ENCODE results near the gene ADCY7. TPM values are rescaled to one million over a fixed set of nuclear protein-coding genes. Genes with fewer than 3 reads are reported as not detected.

The ADCY7 gene
- total and polyA plus RNA-seq, 2 experiments from 2014 or later = 9.3 to 28.8 TPM

DNA sequence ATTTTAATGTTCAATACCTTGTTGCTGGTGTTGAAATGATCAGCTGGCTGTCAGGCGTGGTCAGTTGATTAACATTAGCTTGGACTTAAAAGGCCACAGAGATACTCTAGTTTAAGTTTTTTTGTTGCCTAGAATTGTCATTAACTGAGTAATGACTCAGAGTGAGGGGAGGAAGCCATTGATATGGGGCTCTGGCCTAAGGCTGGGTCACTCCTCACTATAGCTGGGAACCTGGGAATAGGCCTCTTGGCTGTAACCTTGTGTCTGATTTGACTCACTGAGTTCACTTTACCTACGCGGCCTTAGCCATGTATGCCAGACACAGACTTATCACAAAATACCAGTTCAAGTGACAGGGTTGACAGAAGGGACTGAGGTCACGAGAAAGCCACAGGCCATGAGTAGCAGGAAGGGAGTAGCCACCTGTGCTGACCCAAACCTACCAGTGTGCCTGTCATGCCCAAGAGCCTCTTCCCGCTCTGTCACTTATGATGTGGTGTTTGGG, 37.9 kb upstream of the ADCY7 start:
- DNase-seq (ENCODE audit: low read depth in 1 of 2, low spot score in 1 of 2) = no peak
- Histone ChIP-seq H3K27me3 (no peaks in the 10 kb centered on the region), H3K4me3 (no peak overlapping the region), H3K4me1 (ENCODE audit: low read depth) (no peaks in the 10 kb centered on the region), H3K27ac (no peak overlapping the region), H3K9me3 (ENCODE audit: low read depth) (no peaks in the 10 kb centered on the region), H3K36me3 (peaks cover 20% of the 10 kb centered on the region)
- TF ChIP-seq, protein P1, sequence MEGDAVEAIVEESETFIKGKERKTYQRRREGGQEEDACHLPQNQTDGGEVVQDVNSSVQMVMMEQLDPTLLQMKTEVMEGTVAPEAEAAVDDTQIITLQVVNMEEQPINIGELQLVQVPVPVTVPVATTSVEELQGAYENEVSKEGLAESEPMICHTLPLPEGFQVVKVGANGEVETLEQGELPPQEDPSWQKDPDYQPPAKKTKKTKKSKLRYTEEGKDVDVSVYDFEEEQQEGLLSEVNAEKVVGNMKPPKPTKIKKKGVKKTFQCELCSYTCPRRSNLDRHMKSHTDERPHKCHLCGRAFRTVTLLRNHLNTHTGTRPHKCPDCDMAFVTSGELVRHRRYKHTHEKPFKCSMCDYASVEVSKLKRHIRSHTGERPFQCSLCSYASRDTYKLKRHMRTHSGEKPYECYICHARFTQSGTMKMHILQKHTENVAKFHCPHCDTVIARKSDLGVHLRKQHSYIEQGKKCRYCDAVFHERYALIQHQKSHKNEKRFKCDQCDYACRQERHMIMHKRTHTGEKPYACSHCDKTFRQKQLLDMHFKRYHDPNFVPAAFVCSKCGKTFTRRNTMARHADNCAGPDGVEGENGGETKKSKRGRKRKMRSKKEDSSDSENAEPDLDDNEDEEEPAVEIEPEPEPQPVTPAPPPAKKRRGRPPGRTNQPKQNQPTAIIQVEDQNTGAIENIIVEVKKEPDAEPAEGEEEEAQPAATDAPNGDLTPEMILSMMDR (IDR thresholded peaks at IDR 0.05; ENCODE audit: low read depth, low read length) = no peak

DNA sequence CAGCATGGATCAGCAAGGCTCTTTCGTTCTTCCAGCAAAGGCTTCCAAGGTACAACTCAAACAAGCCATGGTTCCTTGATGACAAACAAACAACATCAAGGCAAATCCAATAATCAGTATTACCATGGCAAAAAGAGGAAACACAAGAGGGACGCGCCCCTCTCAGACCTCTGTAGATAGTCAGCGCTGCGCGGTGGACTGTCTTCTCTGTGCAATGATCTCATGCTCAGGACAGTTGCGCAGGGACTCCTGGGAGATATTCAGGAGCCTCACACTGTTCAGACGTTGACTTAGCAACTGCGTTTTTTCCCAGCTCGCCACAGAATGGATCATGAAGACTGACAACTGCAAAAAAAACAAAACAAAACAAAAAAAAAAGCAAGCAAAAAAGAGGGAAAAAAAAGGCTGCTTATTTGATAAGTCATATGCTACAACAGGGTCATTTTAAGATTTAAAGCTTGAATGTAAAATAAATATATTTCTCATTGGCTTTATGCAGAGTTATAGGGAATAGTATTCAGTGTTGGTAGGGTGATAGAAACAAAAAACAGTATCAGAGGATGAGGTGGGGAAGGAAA, 37.1 kb upstream of the ADCY7 start:
- Histone ChIP-seq H3K9me3 (ENCODE audit: low read depth) (no peaks in the 10 kb centered on the region), H3K4me1 (ENCODE audit: low read depth) (no peaks in the 10 kb centered on the region), H3K36me3 (peaks cover 13% of the 10 kb centered on the region), H3K4me3 (no peak overlapping the region), H3K27ac (no peak overlapping the region), H3K27me3 (no peaks in the 10 kb centered on the region)
- TF ChIP-seq, protein P1 (IDR thresholded peaks at IDR 0.05; ENCODE audit: low read depth, low read length) = no peak
- DNase-seq (ENCODE audit: low read depth in 1 of 2, low spot score in 1 of 2) = no peak

GRCh38 chr16:50234771-50235556, 31.4 kb upstream of the ADCY7 start:
- Histone ChIP-seq H3K27me3 (no peaks in the 10 kb centered on the region), H3K36me3 (no peaks in the 10 kb centered on the region), H3K27ac (no peak overlapping the region), H3K4me3 (no peak overlapping the region), H3K4me1 (ENCODE audit: low read depth) (no peaks in the 10 kb centered on the region), H3K9me3 (ENCODE audit: low read depth) (no peaks in the 10 kb centered on the region)
- no peak for DNase-seq (ENCODE audit: low read depth in 1 of 2, low spot score in 1 of 2)
- TF ChIP-seq, protein P1 (IDR thresholded peaks at IDR 0.05; ENCODE audit: low read depth, low read length) = no peak

- Histone ChIP-seq H3K4me3 (no peak overlapping the region), H3K27me3 (no peaks in the 10 kb centered on the region), H3K4me1 (ENCODE audit: low read depth) (no peaks in the 10 kb centered on the region), H3K36me3 (no peaks in the 10 kb centered on the region), H3K27ac (no peak overlapping the region), H3K9me3 (ENCODE audit: low read depth) (no peaks in the 10 kb centered on the region)
- DNase-seq (ENCODE audit: low read depth in 1 of 2, low spot score in 1 of 2) = peak in 1 of 2 donors; percentile 13
- TF ChIP-seq, protein P1 (IDR thresholded peaks at IDR 0.05; ENCODE audit: low read depth, low read length) = no peak
These were observed 30.8 kb upstream of the ADCY7 start for GRCh38 chr16:50235581-50235980.

- H3K36me3 ChIP-seq = no peaks in the 10 kb centered on the region
- H3K4me1 ChIP-seq (ENCODE audit: low read depth) = no peaks in the 10 kb centered on the region
- H3K27ac ChIP-seq = no peak overlapping the region
- TF ChIP-seq, protein P1 (IDR thresholded peaks at IDR 0.05; ENCODE audit: low read depth, low read length) = no peak
- H3K27me3 ChIP-seq = no peaks in the 10 kb centered on the region
- H3K9me3 ChIP-seq (ENCODE audit: low read depth) = no peaks in the 10 kb centered on the region
- no peak for DNase-seq (ENCODE audit: low read depth in 1 of 2, low spot score in 1 of 2)
- no peak overlapping the region for H3K4me3 ChIP-seq
These were observed 28.0 kb upstream of the ADCY7 start for GRCh38 chr16:50238314-50238713.

Data from cardiac muscle cell (in vitro differentiated cells and primary cell).